Measurements from ENCODE around the gene C6orf120.

Gene C6orf120

GRCh38 chr6:169701954-169702839, at the start of gene C6orf120, which contains the start of gene WDR27:
Gene C6orf120 (plus strand): TSS chr6:169702126. CDS start chr6:169702460, 334 bp downstream.
Gene WDR27 (minus strand): TSS chr6:169702029. CDS start chr6:169689005, 13,024 bp downstream.
- DNase-seq (ENCODE audit: low read depth in 2 of 2): peak; percentile 99

GRCh38 chr6:169652896-169653295, 49.0 kb upstream of the C6orf120 start:
- no peak for DNase-seq (ENCODE audit: low read depth in 2 of 2)

DNA sequence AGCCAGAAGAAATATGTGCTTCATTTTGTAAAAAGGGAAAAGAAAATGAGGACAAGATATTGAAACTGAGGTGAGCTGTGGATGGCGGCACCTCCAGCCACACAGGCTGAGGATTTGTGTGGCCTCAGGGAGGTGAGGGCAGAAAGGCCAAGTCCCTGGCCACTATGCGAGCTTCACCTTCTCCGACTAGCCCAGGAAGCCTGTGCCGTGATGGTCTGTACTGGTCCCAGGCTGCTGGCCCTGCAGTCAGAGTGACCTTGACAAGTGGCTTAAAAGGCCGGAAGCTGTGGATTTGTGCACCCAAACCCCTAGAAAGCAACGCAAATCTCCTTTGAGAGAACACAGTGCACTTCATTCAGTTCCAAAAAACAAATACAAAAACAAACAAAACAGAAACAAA, 48.2 kb upstream of the C6orf120 start:
- DNase-seq (ENCODE audit: low read depth in 2 of 2): no peak

DNA sequence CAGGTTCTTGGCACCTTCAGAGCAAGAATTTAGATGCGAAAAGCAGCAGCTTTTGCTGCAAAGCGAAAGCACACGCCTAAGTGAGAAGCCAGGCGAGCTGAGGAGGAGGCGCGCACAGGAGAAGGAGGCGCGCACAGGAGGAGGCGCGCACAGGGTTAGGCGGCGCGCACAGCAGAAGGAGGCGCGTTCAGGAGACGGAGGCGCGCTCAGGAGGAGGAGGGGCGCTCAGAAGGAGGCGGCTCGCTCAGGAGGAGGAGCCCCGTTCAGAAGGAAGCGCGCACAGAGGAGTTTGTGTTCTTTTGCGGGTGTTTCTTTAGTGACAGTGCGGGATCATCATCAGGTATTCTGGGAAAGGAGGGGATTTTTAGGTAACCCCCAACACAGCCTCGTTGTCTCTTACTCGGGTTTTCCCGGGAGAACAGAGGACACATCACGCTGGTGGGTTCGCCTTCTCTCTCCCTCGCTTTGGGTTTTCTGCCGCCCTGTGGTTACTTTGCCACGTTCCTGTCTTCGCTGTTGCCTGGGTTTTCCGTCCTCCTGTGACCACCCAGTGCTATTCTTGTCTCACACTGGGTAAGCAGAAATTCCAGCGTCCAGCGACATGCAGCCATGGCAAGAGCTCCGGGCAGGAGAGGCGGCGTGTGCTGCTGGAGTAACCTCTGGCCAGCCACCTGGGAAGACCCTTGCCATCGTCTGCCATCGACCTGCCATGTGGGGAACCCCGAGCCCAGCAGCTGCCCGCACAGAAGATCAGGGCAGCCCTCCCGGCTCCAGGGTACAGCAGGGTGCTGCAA, 47.1 kb upstream of the C6orf120 start:
- peak; percentile 32 to 51 for DNase-seq (ENCODE audit: low read depth in 2 of 2)

DNA sequence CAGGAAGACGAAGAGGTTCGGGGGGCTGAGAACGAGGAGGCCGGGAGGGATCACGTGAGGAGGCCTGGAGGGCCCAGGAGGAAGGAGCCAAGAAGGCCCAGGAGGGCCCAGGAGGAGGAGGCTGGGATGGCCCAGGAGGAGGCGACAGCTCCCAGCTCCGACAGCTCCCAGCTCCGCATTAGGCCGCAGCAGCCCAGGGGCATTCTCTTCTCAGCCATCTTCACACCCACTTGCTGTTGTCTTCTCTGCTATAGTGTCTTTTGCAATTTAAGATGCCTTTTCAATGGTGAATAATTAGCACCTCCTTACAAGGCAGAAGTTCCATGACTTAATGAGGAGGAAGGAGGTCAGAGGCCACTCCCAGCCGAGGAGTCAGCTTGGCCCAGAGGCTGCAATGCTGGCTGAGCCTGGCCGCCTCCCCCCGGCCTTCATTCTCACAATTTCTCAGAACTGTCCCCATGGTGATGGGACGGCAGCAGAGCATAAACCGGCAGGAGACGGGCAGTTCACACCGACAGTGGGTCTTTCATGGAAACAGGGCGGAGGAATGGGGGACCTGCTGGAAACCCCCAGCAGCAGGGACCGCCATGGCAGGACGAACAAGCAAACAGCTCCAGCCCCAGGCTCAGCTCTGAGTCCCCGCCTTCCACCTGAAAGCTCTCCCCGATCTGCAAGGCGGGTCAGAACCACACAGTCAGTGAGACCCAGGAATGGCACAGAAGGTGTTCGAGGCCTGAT, 45.2 kb upstream of the C6orf120 start:
- DNase-seq (ENCODE audit: low read depth in 2 of 2): no peak

DNA sequence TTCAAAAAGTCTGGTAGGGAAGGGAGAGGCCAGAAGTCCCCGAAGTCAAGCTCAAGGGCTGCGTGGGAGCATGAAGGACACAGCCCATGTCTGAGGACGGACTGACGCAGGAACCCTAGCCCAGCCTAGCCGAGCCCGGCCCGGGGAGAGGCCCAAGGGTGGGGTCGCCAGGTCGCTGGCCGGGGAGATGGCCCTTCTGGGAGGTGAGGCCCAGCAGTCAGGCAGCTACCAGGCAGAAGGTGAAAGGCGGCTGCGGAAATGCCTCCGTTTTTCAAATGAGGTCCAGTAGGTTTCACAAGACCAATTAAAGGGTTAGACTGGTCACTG, 44.7 kb upstream of the C6orf120 start:
- no peak for DNase-seq (ENCODE audit: low read depth in 2 of 2)

GRCh38 chr6:169659820-169660610, 41.9 kb upstream of the C6orf120 start:
- no peak for DNase-seq (ENCODE audit: low read depth in 2 of 2)

GRCh38 chr6:169660751-169661390, 41.1 kb upstream of the C6orf120 start:
- DNase-seq (ENCODE audit: low read depth in 2 of 2): no peak

- DNase-seq (ENCODE audit: low read depth in 2 of 2): no peak
Measured at GRCh38 chr6:169661391-169661756, 40.6 kb upstream of the C6orf120 start.

GRCh38 chr6:169663468-169663867, 38.5 kb upstream of the C6orf120 start:
- DNase-seq (ENCODE audit: low read depth in 2 of 2): no peak

GRCh38 chr6:169664227-169664626, 37.7 kb upstream of the C6orf120 start:
- no peak for DNase-seq (ENCODE audit: low read depth in 2 of 2)

- DNase-seq (ENCODE audit: low read depth in 2 of 2): no peak
Measured at GRCh38 chr6:169665289-169665688, 36.6 kb upstream of the C6orf120 start.

DNA sequence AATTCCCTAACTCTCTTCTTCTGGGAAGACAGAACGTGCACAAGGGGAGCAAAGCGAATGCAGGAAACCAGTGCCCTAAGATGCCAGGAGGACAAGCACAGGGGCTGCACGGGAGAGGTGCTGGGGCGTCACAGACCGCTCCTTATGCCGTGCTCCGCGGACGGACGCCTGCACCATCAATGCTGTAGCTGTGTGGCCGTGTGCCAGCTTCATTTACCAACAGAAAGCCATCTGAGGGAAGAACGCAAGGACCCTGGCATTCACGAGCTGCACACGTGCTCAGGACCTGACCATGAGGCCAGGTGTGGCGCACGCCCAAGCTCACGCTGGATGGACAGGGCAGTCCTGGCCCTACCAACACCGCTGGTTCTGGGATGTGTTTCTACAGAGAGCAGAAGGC, 35.5 kb upstream of the C6orf120 start:
- DNase-seq (ENCODE audit: low read depth in 2 of 2): no peak

GRCh38 chr6:169667716-169668115, 34.2 kb upstream of the C6orf120 start:
- DNase-seq (ENCODE audit: low read depth in 2 of 2): no peak

DNA sequence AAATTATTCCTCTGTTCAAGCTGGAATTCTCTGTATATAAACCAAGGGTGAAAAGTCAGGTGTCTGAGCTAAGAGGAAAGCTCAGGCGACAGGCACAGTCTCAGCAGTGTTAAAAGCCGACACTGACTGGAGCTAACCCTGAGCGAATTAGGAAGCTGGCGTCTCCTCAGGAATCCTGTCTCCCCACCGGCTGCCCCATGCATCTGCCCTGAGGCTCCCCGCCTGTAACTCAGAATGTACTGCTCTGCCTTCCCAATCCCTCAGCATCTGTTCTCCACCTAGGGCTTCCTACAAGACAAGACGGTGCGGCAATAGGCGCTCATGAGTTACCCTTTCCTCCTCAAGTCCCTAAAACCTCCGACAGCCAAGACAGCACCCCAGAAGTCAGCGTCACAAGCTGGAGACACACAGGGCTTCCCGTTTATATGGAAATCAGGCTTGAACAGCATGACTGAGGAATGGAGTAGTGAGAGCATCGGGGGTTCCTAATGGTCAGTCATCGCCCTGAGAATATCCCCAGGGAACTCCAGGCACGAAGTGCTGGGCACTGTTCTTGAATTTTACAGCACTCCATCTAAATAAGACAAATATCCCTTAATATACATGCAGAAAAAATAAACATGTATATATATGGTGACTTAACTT, 33.6 kb upstream of the C6orf120 start:
- DNase-seq (ENCODE audit: low read depth in 2 of 2): no peak

- no peak for DNase-seq (ENCODE audit: low read depth in 2 of 2)
Measured at GRCh38 chr6:169669147-169669546, 32.8 kb upstream of the C6orf120 start.

- no peak for DNase-seq (ENCODE audit: low read depth in 2 of 2)
Measured at GRCh38 chr6:169669889-169670288, 32.0 kb upstream of the C6orf120 start.

DNA sequence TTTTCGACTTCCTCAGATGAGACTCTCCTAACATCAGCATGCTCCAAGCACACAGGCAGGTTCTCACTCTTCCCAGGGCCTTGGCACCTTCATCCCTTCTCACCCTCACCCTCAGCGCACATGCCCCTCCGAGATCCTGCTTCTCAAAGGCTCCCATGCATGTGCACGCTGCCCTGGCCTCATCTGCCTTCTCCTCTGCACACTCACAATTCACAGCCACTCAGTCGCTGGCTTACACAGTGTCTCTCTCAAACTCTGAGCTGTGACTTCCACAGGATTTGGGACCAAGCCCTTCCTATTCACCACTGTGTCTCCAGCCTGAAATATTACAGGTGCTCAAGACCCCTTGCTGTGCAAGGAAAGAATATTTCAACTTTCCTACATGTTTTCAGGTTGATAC, 30.4 kb upstream of the C6orf120 start:
- DNase-seq (ENCODE audit: low read depth in 2 of 2): no peak

DNA sequence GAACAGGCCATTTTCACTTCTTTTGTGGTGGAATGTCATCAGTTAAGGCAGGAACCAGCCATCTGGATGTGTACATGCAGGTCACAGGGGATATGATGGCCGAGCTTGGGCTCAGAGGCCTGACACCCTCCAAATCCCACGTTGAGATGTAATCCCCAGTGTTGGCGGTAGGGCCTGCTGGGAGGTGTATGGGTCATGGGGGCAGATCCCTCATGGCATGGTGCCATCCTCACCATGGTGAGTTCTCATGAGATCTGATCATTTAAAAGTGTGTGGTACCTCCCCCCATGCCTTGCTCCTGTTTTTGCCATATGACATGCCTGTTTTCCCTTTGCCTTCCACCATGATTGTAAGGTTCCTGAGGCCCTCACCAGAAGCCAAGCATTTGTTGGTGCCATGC, 26.9 kb upstream of the C6orf120 start:
- DNase-seq (ENCODE audit: low read depth in 2 of 2): no peak

GRCh38 chr6:169677096-169677495, 24.8 kb upstream of the C6orf120 start:
- no peak for DNase-seq (ENCODE audit: low read depth in 2 of 2)

Data from stimulated activated CD8-positive, alpha-beta memory T cell treated with anti-CD3 and anti-CD28 coated beads, Interleukin-15, amount 100 ng/mL, for 4 hours (primary cell).